ENCODE data around the gene MMRN2. TPM values are rescaled to one million over a fixed set of nuclear protein-coding genes. Genes with fewer than 3 reads are reported as not detected.
"Not testable (repeated sequence)": the region's sequence is repeated elsewhere in the genome, so short reads cannot be mapped to it uniquely, and the experiment has no call there.

MMRN2 gene
- total RNA-seq, 1 donor from 2014 or later: 0.27 TPM

DNA sequence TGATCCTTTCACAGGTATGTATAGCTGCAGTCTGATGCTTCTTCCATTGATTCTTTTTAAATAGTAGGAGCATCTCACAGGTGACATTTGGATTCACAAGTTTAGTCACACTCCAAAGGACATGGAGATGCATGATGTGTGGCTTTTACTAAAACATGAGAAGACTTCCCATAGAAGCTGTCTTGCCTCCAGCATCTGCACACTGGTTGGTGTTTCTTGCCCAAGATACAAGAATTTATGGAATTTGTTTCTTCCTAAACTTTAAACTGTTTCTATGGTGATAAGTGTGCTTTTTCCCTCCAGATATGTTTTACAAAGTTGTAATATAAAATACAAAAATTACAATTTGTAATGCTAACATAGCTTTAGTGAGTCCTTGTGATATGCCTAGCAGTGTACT lies 35.0 kb upstream of the MMRN2 start:
- CTCF ChIA-PET: no interaction called here
- no peaks in the 10 kb centered on the region for H3K4me1 Mint-ChIP-seq
- DNase-seq: no peak
- H3K27me3 Mint-ChIP-seq: peaks cover 13% of the 10 kb centered on the region
- no peak overlapping the region for H3K4me3 Mint-ChIP-seq
- POLR2A ChIA-PET: no interaction called here
- no peaks in the 10 kb centered on the region for H3K36me3 Mint-ChIP-seq (ENCODE audit: low read depth)
- H3K9me3 Mint-ChIP-seq: no peaks in the 10 kb centered on the region
- TF ChIP-seq, protein P1, sequence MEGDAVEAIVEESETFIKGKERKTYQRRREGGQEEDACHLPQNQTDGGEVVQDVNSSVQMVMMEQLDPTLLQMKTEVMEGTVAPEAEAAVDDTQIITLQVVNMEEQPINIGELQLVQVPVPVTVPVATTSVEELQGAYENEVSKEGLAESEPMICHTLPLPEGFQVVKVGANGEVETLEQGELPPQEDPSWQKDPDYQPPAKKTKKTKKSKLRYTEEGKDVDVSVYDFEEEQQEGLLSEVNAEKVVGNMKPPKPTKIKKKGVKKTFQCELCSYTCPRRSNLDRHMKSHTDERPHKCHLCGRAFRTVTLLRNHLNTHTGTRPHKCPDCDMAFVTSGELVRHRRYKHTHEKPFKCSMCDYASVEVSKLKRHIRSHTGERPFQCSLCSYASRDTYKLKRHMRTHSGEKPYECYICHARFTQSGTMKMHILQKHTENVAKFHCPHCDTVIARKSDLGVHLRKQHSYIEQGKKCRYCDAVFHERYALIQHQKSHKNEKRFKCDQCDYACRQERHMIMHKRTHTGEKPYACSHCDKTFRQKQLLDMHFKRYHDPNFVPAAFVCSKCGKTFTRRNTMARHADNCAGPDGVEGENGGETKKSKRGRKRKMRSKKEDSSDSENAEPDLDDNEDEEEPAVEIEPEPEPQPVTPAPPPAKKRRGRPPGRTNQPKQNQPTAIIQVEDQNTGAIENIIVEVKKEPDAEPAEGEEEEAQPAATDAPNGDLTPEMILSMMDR (IDR thresholded peaks at IDR 0.05): no peak
- H3K27ac Mint-ChIP-seq: no peak overlapping the region
- intact Hi-C loops (cut with micrococcal nuclease): no loop called here
- ATAC-seq (ENCODE audit: low read depth): no peak

DNA sequence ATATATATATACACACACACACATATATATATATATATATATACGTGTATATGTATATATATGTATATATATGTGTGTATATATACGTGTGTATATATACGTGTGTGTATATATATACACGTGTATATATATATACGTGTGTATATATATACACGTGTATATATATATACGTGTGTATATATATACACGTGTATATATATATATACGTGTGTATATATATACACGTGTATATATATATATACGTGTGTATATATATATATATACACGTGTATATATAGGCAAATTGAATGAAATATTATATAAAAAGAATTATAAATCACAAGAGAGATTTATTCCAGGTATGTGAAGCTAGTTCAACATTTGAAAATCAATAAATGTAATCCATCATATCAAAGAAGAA lies 33.9 kb upstream of the MMRN2 start:
- H3K4me1 Mint-ChIP-seq; CTCF ChIA-PET; POLR2A ChIA-PET; ATAC-seq (ENCODE audit: low read depth); H3K4me3 Mint-ChIP-seq; H3K36me3 Mint-ChIP-seq (ENCODE audit: low read depth); H3K27ac Mint-ChIP-seq; intact Hi-C loops (cut with micrococcal nuclease); DNase-seq; H3K9me3 Mint-ChIP-seq: not testable (repeated sequence)
- H3K27me3 Mint-ChIP-seq: peaks cover 18% of the 10 kb centered on the region

DNA sequence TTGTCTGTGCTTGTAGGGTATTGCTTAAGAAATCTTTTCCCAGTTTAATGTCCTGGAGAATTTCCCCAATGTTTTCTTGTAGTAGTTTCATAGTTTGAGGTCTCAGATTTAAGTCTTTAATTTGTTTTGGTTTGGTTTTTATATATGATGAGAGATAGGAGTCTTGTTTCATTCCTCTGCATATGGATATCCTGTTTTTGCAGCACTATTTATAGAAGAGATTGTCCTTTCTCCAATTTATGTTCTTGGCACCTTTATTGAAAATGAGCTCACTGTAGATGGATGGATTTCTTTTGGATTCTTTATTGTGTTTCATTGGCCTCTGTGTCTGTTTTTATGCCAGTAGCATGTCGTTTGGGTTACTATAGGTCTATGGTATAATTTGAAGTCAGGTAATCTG lies 31.1 kb upstream of the MMRN2 start:
- Mint-ChIP-seq H3K27me3 (peaks cover 24% of the 10 kb centered on the region), H3K4me3 (no peak overlapping the region), H3K36me3 (ENCODE audit: low read depth) (no peaks in the 10 kb centered on the region), H3K4me1 (no peaks in the 10 kb centered on the region), H3K9me3 (no peaks in the 10 kb centered on the region), H3K27ac (no peak overlapping the region)
- TF ChIP-seq, protein P1 (IDR thresholded peaks at IDR 0.05): no peak
- intact Hi-C loops (cut with micrococcal nuclease): no loop called here
- ChIA-PET POLR2A (no interaction called here), CTCF (no interaction called here)
- DNase-seq (no peak), ATAC-seq (ENCODE audit: low read depth) (no peak)

DNA sequence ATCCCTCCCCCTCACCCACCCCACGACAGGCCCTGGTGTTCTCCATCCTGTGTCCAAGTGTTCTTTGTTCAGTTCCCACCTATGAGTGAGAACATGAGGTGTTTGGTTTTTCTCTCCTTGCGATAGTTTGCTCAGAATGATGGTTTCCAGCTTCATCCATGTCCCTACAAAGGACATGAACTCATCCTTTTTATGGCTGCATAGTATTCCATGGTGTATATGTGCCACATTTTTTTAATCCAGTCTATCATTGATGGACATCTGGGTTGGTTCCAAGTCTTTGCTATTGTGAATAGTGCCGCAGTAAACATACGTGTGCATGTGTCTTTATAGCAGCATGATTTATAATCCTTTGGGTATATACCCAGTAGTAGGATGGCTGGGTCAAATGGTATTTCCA lies 27.1 kb upstream of the MMRN2 start:
- POLR2A ChIA-PET; H3K4me1 Mint-ChIP-seq; H3K27ac Mint-ChIP-seq; intact Hi-C loops (cut with micrococcal nuclease); H3K4me3 Mint-ChIP-seq; DNase-seq; H3K9me3 Mint-ChIP-seq; CTCF ChIA-PET; H3K36me3 Mint-ChIP-seq (ENCODE audit: low read depth); ATAC-seq (ENCODE audit: low read depth): not testable (repeated sequence)
- peaks cover 28% of the 10 kb centered on the region for H3K27me3 Mint-ChIP-seq

DNA sequence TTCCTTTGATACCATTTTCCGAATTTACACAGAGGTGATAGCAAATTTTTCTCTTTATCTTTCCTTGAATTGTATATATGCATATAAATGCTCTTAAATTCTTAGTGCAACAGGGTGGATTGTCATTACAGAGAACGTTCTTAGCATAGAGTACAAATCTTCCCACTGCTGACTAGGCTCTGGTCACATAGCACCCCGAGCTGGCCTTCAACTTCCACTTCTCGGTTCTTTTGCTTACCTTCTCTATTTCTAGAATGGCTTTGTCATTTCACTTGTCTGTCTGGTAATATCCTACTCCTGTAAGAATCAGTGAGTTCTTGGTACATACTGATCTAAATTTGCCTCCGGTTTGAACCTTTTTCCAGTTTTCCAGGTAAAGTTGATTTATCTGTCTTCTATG lies 24.3 kb upstream of the MMRN2 start:
- DNase-seq (no peak), ATAC-seq (ENCODE audit: low read depth) (no peak)
- no peak overlapping the region for H3K4me3 Mint-ChIP-seq
- POLR2A ChIA-PET: no interaction called here
- TF ChIP-seq, protein P1 (IDR thresholded peaks at IDR 0.05): no peak
- CTCF ChIA-PET: no interaction called here
- no peaks in the 10 kb centered on the region for H3K36me3 Mint-ChIP-seq (ENCODE audit: low read depth)
- H3K27me3 Mint-ChIP-seq: peaks cover 18% of the 10 kb centered on the region
- intact Hi-C loops (cut with micrococcal nuclease): no loop called here
- no peaks in the 10 kb centered on the region for H3K4me1 Mint-ChIP-seq
- no peaks in the 10 kb centered on the region for H3K9me3 Mint-ChIP-seq
- no peak overlapping the region for H3K27ac Mint-ChIP-seq

DNA sequence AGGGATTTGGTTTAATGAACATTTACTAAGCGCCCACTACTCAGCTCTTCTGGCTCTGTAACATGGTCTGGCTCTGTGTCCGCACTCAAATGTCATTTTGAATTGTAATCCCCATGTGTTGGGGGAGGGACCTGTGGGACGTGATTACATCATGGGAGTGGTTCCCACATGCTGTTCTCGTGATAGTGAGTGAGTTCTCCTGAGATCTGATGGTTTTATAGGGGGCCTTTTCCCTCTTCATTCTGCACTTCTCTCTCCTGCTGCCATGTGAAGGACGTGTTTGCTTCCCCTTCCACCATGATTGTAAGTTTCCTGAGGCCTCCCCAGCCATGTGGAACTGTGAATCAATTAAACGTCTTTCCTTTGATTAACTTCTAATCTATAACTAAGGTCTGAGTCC lies 23.6 kb upstream of the MMRN2 start:
- H3K27me3 Mint-ChIP-seq: peaks cover 13% of the 10 kb centered on the region
- DNase-seq; H3K4me1 Mint-ChIP-seq; intact Hi-C loops (cut with micrococcal nuclease); H3K27ac Mint-ChIP-seq; H3K4me3 Mint-ChIP-seq; POLR2A ChIA-PET; CTCF ChIA-PET; ATAC-seq (ENCODE audit: low read depth); H3K36me3 Mint-ChIP-seq (ENCODE audit: low read depth); H3K9me3 Mint-ChIP-seq: not testable (repeated sequence)

DNA sequence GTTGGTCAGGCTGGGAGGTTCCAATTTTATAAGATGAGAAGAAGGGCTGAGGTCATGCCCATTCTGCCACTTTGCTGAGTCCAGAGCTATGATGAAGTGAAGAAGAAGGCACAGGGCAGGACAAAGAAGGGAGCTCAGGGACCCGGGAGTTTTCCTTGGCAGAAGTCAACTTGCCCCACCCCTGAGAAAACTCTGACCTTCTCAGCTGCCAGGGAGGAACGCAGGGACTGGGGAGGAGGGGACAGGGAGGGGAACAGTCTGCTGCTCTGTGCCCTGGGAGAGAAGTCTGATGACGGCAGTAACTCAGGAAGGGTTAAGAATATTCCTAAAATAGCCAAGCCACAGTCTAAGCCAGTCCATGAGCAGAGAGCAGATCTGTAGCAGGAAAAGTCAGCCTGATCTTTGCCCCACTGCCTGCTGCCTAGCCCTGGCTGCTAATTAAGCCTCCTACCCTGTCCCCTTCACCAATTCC lies 22.6 kb upstream of the MMRN2 start:
- no peak overlapping the region for H3K27ac Mint-ChIP-seq
- no peak for ATAC-seq (ENCODE audit: low read depth)
- TF ChIP-seq, protein P1 (IDR thresholded peaks at IDR 0.05): no peak
- intact Hi-C loops (cut with micrococcal nuclease): no loop called here
- ChIA-PET CTCF (no interaction called here), POLR2A (interaction anchor here (0.6 kb wide), 1 partner anchor 10 kb away, joined by 3 read pairs; no protein-coding TSS in a partner anchor)
- peaks cover 11% of the 10 kb centered on the region for H3K27me3 Mint-ChIP-seq
- no peaks in the 10 kb centered on the region for H3K9me3 Mint-ChIP-seq
- H3K4me3 Mint-ChIP-seq: no peak overlapping the region
- no peaks in the 10 kb centered on the region for H3K4me1 Mint-ChIP-seq
- no peak for DNase-seq
- H3K36me3 Mint-ChIP-seq (ENCODE audit: low read depth): no peaks in the 10 kb centered on the region

All from activated B cell treated with CpG ODN at 0.5 μM for 24 hours (primary cell).